Anterior cingulate cortex (tissue), 58 donors: ENCODE measurements around the gene SLC27A1.

ENCODE experiments used
- DNase-seq, 58 donors: peaks; one replicate each; lab custom pipeline; 2025; lab: John Stamatoyannopoulos, UW

Gene SLC27A1

GRCh38 chr19:17455308-17456123 is 14.8 kb upstream of the SLC27A1 start:
- no peak for DNase-seq

GRCh38 chr19:17456127-17456526 is 14.2 kb upstream of the SLC27A1 start:
- no peak for DNase-seq

GRCh38 chr19:17457616-17458015 is 12.7 kb upstream of the SLC27A1 start:
- no peak for DNase-seq

DNA sequence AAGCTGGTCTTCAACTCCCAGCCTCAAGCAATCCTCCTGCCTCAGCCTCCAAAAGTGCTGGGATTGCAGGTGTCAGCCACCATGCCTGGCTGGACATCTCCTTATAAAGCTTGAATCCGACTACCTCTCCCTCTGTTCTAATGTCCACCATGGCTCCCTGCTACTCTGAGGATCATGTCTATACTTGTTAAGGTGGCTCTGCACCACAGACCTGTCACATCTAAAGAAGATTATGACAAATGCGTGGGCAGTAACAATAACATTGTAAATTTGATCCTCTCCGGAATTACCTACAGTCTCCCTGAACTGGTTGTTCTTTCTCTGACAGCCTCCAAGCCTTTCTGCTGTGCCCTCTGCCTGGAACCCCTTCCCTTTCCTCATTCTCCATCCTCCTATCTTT is 11.4 kb upstream of the SLC27A1 start:
- no peak for DNase-seq

DNA sequence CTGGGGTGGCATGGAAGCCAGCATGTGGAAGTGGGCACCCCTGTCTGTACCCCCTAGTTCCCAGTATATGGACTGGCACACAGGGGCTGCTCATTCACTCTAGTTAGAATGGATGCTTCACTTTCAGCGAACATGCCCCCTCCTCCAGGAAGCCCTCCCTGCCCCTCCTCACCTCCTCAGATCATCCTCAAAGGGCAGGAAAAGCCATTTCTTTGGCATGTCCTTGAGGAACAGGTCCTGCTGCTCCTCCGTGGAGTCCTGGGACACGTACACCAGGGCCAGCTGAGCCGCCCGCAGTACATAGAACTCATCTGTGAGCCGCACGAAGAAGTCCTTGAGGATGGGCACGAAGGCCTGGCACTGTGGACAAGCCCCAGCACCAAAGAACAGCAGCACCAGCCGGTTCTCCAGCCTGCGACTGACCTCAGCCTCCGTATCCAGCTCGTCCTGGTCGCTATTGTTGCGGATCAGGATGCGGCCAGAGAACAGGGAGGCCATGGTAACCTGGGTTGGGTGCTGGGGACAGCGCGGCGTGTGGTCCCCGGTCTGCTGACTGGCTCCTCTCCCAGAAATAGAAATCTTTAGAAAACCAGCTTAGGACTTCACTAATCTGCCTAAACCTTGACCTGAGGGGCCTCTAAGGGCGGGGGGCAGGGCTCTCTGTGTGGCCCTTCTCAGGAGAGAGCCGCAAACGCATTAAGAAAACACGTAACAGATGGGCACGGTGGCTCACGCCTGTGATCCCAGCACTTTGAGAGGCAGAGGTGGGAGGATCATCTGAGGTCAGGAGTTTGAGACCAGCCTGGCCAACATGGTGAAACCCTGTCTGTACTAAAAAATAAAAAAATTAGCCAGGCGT is 9.7 kb upstream of the SLC27A1 start, which contains the start of gene NXNL1:
Gene NXNL1, minus strand, starts transcription at position 555 of the 859 bp plus-strand sequence. Its CDS starts 57 bp downstream, at position 498.
- DNase-seq = no peak

DNA sequence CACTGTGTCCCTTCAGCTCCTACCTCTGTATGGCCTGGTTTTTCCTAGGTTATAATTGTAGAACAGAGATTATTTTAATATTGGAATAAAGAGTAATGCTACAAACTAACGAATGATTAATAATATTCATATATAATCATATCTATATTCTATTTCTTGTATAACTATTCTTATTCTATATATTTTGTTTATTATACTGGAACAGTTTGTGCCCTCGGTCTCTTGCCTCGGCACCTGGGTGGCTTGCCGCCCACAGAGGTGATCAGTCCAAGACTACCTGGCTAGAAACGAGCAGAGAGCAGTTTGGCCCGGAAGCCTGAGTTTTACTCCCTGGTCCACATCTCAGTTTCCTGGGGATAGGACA is 3.9 kb upstream of the SLC27A1 start:
- no peak for DNase-seq

- no peak for DNase-seq
Measured at GRCh38 chr19:17467471-17468301, 2.6 kb upstream of the SLC27A1 start.

GRCh38 chr19:17468302-17469091 is 1.8 kb upstream of the SLC27A1 start:
- DNase-seq = peak in 53 of 58 donors; percentile 23 to 83 (median 56)

DNA sequence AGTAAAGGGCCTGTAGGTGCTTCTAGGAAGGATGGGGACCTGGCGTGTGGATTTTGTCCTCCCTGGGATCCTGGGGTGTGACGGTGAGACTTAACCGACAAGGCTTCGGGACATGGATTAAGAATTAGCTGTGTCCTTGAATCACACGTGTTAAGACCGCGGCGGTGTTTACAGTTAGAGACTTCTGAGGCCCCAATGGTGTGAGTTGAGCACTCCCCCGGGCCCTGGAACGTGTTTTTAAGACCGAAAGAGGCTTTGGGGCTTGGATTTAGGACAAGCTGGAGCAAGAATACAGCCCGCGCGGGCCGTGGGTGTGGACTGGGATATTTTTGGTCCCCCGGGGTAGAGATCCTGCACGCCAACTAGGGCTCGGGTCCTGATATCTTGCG is 1.2 kb upstream of the SLC27A1 start:
- DNase-seq = peak in 4 of 58 donors; percentile 47 to 72 (median 62)

DNA sequence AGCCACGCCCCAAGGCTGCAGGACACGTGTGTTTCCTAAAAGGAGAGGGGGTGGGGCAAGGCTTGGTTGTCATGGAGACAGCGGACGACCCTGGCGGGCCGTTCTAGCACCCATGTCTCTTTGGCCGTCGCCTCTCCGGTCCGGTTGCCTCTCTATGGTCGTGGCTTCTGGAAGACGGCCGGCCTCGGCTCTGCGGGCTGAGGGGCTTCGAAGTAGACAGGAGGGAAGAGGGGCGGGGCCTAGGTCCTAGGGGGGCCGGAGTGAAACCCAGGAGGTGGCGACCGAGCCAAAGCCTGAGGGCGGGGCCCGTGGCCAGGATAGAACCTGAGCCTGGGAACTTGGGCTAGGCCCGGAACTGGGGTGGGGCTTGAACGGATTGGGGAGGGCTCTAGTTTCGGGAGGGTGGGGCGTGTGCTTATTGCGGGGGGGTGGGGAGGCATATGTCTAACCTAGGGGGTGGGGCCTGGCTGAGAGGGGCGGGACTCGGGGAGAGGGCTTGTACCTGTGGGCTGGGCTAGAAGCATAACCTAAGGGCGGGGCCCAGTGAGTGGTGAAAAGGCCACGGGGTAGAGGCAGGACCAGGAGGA is 750 bp upstream of the SLC27A1 start:
- peak in 51 of 58 donors; percentile 52 to 99 (median 94) for DNase-seq

GRCh38 chr19:17471410-17472125 is 1.2 kb downstream of the SLC27A1 start:
- DNase-seq = no peak

DNA sequence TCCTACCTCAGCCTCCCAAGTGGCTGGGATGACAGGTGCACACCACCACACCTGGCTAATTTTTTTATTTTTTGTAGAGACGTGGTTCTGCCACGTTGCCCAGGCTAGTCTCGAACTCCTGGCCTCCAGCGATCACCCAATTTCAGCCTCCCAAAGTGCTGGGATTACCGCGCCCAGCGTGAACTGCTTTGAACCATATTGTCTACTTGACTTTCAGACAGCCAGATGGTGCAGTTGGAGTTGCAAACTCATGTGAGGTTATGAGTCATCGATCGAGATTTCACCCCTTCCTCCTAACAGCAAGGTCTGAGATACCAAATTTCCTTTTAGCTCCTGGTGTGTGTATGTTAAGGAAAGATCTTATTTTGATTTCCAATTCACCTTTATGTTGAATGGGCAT is 2.7 kb downstream of the SLC27A1 start:
- no peak for DNase-seq

DNA sequence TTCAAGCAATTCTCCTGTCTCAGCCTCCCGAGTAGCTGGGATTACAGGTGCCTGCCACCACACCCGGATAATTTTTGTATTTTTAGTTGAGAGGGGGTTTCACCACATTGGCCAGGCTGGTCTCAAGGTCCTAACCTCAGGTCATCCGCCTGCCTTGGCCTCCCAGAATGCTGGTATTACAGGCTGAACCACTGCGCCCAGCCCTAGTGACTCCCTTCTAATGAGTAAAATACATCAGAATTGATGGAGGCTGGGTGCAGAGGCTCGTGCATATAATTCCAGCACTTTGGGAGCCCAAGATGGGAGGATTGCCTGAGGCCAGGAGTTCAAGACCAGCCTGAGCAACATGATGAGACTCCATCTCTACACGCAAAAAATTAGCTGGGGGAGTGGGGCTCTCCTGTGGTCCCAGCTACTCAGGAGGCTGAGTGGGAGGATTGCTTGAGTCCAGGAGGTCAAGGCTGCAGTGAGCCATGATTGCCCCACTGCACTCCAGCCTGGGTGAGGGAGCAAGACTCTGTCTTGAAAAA is 4.8 kb downstream of the SLC27A1 start:
- peak in 1 of 58 donors; percentile 14 for DNase-seq

- DNase-seq = peak; percentile 24 to 95 (median 85)
Measured at GRCh38 chr19:17475541-17476115, 5.3 kb downstream of the SLC27A1 start.

- peak in 21 of 58 donors; percentile 6 to 74 (median 46) for DNase-seq
Measured at GRCh38 chr19:17479325-17479791, 9.0 kb downstream of the SLC27A1 start.

DNA sequence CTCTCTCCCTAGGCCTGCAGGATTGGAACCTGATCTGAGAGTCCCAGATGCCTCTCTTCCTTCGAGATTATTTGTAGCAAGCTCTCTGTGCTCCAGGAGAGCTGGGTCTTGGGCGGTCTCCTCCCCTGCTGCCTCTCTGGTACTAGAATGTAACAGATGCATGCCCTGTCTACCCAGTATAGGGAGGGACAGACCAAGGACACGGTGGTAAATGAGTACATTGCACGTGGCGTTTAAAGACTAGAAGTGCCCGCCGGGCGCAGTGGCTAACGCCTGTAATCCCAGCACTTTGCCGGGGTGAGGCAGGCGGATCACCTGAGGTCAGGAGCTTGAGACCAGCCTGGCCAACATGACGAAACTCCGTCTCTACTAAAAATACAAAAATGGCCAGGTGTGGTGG is 11.7 kb downstream of the SLC27A1 start:
- DNase-seq = no peak

DNA sequence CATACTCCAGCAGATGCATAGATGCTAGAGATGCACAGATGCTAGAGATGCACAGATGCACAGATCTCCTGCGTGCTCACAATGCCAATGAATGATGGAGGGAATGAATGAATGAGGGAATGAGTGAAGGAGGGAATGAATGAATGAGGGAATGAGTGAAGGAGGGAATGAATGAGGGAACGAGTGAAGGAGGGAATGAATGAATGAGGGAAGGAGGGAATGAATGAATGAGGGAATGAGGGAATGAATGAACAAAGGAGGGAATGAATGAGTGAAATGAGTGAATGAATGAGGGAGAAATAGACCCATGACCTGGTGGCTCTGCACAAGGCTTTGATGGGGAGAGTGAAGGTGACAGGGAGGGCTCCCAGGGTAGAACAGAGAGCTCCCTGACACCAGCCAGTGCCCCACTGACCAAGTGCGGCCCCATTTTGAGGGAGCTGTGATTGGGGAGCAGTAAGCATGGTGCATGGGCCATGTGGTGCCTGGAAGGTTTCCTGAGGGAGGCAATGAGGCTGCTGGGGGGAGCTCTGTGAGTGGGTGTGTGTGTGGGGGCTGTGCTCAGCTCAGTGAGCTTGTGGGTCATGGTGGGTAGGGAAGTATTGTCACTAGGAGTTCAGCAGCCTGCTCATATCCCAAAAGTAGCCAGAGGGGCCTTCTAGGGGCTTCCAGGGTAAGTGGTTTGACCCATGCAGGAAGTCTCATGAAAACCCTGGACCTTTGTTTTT is 12.7 kb downstream of the SLC27A1 start:
- no peak for DNase-seq
